GM11168 (cell line): ENCODE measurements around the gene HDAC4.

ENCODE experiments used
- in situ Hi-C: fragments of 300-500 bp; cut with MboI; formaldehyde crosslinking; loops from one replicate; pipeline ENCODE4 v1.12.0; 2022; ENCODE audit warnings: low sequenced_read_pairs; ENCODE audit not compliant: unreplicated experiment

HDAC4 gene

GRCh38 chr2:239247401-239248245, 153.2 kb downstream of the HDAC4 start:
- in situ Hi-C loops = no loop called here

GRCh38 chr2:239246723-239247122, 154.1 kb downstream of the HDAC4 start:
- in situ Hi-C loops = no loop called here

- in situ Hi-C loops = no loop called here
Measured at GRCh38 chr2:239245872-239246721, 154.7 kb downstream of the HDAC4 start.

DNA sequence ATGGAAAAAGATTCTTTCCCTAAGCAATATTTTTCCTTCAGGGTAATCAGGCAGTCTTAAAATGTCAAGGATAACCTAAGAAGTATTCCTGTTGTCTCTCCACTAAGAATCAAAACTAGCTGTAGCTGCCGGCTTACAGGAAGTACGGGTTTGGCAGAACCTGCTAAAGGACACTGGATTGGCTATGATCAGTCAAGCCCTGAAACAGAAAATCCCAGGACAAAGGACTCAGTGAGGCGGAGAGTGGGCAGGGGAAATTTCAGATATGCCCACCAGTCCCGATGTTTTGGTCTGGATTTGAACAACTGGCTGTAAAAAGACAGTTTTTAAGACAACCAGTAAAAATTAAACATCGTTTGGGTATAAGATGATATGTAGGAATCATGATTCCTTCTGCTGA, 155.7 kb downstream of the HDAC4 start:
- in situ Hi-C loops = no loop called here

- in situ Hi-C loops = no loop called here
Measured at GRCh38 chr2:239244625-239245024, 156.2 kb downstream of the HDAC4 start.

DNA sequence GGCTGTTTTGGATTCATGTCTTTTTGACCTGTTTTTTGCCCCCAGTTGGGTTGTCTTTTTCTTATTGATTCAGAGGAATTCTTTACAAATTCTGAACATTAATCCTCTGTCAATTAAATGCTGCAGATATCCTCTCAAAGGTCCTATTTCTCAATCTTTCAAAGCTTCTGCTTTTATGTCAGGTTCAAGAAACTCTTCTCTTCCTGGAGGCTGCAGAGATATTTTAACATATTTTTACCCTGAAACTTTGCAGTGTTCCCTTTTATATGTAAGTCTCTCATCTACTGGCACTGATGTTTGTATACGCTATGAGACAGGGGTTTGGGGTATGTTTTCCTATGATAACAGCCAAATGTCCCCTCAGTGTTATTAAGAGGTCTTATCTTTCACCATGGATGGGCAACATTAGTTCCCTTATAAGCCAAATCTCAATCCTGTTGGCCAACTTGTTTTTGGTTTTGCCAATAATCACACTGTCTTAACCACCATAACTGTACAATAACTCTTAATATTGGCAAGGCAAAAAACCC, 159.3 kb downstream of the HDAC4 start:
- in situ Hi-C loops = no loop called here

DNA sequence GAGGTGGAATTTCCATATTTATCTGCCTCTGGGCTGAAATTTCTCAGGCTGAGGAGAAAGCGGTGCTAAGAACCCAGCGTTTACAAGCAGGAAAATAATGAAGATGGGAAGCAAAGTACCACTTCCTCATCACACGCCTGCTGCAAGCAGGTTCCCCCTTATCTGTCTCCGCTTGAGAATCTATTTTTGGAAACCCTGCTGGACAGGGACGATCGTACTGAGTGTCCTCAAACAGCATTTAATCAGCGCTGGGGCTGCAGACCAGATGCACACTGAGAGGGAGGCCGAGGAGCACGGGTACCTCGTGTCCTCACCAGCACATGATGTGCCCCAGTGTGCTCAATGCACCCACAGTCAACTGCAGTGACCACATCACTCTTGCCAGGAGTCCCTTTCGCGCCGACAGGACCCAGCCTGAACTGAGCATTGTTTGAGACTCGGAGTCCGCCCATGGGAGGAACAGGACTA, 160.4 kb downstream of the HDAC4 start:
- in situ Hi-C loops = no loop called here

- in situ Hi-C loops = no loop called here
Measured at GRCh38 chr2:239239607-239240413, 161.0 kb downstream of the HDAC4 start.

DNA sequence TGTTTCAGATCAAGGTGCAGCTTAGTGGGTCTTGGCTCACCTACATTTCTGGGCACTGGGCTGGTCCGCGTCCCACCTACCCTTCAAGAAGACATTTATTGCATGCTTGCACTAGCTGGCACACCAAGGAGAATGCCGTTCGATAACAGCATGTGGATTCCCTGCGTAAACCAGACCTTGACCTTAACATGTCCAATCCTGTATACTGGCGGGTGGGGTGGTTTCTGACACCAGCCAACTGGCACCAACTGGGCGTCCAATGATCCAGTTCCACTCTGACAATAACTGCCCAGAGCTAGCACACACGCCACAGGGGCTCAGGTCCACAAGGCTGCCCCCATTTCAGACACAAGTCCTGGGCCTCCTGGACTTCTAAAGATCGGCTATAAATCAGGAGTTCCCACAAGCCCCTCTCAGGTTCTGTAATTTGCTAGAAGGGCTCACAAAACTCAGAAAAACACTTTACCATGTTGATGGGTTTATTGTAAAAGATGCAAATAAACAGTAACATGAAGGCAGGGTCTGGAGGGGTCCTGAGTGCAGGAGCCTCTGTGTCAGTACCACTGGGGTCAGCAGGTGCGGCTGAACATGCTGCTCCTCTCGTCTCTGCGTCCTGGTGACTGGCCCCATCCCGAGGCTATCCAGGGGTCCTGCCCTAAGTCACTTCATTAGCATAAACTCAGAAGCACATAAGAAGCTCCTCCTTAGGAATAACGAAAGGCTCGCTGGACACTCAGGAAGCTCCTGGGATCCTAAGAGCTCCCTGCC, 161.8 kb downstream of the HDAC4 start:
- in situ Hi-C loops = no loop called here

DNA sequence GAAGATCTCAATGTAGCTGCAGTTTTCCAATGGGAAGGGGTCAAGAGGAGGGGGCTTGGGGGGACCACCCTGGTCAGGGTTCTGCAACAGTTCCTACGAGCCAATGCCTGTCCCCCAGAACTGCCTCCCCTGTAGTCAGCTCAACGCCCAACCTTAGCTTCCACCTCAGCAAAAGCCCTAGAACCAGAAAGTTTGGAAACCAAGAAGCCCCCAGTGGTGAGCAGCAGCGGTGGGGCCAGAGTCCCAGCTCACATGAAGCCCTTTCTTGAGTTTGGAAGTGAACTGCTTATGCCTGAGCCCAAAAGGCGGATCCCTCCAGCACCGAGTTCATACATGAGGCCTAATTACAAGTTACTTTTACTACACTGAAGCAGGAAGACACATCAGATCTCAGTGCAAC, 162.4 kb downstream of the HDAC4 start:
- in situ Hi-C loops = no loop called here

- in situ Hi-C loops = no loop called here
Measured at GRCh38 chr2:239236808-239237205, 164.0 kb downstream of the HDAC4 start.

GRCh38 chr2:239236043-239236807, 164.6 kb downstream of the HDAC4 start:
- in situ Hi-C loops = no loop called here

DNA sequence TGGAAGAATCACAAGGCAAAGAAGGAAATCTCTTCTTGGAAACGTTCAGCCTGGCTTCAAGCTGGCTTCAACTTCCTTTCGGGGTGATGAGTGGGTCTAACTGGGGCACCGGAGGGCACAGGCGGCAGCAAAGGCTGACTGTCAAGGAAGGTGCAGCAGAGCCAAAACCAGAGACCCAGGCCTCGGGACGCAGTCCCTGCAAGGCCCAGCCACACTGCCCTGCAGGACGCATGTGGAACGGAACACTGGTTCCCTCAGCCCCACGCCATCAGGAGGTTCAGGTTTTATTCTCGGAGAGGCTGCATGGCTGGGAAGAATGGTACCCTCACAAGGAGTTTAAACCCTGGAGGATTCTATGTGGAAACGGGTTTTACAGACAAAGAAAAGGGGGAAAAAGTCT, 165.5 kb downstream of the HDAC4 start:
- in situ Hi-C loops = no loop called here

GRCh38 chr2:239234191-239235175, 166.3 kb downstream of the HDAC4 start:
- in situ Hi-C loops = no loop called here

DNA sequence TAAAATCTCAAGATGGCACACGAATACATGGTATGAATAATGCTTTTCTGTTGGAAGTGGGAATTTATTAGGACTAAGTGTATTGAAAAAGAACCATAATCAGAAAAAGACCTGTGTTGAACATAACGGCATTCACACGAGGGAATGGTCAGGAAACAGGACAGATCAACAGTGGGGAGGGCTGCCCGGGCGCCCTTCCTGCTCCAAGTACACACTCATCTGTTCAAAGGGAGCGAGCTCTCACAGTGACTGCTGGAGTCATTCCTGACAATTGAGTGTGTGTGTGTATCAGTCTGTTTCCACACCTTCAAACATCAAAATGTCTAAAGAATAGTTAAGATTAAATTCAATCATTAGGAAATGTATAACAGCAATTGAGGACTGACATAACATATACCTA, 167.2 kb downstream of the HDAC4 start:
- in situ Hi-C loops = no loop called here

DNA sequence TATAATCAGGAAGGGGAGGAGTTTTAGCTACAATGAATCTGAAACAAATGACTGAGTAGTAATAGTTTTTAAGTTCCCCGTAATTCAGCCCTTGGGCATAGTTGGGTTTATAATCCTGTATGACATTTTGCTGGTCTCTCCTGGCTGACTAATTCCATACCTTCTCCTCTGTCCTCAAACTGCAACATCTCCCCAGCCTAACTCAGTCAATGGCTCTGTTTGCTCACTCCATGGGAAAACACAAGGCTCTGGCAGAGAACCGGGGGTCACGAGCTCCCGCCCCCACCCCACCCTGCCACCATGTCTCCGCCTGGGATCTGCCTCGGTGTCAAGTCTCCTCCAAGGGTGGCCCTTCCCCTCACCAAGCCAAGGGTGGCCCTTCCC, 168.6 kb downstream of the HDAC4 start:
- in situ Hi-C loops = no loop called here
